ENCODE measurements around the gene CAGE1.

CAGE1 gene

DNA sequence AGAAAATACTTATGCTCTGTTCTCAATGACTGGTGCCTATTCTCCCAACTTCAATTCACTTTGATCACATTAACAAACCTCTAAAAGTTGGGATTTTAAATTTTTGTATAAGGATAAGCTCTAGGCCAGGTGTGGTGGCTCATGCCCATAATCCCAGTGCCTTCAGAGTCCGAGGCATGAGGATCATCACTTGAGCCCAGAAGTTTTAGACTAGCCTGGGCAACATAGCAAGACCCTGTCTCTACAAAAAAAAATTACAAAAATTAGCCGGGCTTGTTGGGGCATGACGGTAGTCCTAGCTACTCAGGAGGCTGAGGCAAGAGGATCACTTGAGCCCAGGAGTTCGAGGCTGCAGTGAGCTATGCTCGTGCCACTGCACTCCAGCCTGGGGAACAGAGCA is 80.5 kb downstream of the CAGE1 start:
- no peak for DNase-seq (ENCODE audit: low spot score)

GRCh38 chr6:7307533-7307932 is 82.0 kb downstream of the CAGE1 start:
- DNase-seq (ENCODE audit: low spot score): no peak

DNA sequence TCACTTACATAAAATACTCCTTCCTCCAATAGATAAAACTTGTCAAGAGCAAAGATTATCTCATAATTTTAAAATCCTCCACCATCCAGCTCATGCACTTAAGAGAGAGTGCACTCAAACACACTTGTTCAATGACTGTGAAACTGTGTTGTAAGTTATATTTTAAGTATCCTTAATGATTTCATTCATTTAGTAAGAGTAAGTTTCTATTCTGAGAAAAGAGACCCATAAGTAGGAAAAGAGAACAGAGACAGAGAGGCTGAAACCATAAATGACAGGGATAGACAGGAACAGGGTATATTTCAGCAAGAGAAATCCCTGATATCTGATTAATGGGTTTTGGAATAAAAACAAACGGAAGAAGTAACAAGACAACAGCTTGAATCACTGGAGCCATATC is 84.7 kb downstream of the CAGE1 start:
- no peak for DNase-seq (ENCODE audit: low spot score)

DNA sequence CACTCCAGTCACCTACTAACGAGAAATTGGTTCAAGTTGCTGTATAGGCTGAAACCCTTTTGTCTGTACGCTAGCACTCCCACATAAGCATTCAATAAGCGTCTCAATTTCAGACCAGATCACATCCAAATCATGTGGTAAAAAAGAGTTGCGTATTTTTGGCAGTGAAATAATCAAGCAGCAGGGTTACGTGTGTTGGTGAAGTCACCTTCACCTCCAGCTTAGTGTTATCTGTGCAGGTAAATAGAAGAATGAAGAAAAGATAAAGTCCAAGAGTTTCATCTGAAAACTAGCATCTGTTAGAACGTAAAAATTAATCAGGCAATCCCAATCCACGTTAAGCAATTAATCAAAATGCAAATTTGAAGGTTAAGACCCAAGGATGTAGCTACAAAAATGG is 87.8 kb downstream of the CAGE1 start:
- no peak for DNase-seq (ENCODE audit: low spot score)

DNA sequence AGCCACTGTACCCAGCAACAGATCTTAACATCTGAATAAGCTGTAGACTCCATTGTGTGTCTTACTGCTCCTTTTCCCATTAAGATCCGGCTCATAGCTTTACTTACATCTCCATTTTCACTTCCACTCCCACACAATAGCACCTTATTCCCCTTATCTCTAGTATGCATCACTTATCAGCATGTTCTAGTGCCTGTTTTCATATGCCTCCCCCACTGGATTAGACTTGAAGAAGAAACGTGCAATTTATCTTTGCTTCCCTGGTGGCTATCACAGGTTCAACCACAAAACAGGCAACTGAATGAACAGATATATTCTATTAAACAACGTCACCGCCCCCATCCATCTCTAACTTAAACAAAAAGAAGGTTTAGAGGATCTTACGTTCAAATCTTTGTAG is 88.6 kb downstream of the CAGE1 start:
- DNase-seq (ENCODE audit: low spot score): no peak

DNA sequence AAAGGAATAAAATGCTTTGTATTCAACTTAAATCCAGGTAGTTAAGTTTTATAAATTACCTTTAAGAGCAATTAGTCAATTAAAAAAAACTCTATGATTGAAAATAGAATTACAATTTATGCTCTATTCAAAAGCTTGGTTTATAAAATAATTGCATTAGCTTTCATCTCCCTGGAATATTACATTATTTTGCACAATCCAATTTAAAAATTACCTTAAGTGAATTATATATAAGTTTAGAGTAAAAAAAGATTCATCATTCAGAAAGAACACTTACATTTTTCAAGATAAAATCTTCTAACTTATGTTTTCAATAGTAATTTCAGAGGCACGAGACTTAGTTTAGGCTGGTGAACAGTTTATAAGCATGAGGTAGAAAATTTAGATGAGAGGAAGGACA is 91.4 kb downstream of the CAGE1 start:
- DNase-seq (ENCODE audit: low spot score): no peak

GRCh38 chr6:7296602-7297001 is 92.9 kb downstream of the CAGE1 start:
- DNase-seq (ENCODE audit: low spot score): no peak

DNA sequence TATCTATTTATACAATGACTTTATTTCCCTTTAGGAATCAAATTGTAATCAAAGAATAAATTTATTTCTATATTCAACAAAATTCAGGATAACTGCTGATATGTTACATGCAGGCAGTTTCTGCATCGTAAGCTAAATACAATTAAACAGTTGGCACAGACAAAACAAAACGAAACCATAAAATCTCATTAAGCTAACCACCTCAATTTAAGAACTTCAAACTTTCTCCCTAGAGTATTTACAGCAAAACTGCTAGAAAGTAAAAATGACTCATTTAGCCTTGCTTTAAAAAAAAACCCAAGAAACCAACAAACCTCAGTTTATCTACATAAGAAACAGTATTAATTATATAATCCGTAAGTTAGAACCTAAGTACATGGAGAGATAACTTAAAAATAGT is 93.6 kb downstream of the CAGE1 start:
- no peak for DNase-seq (ENCODE audit: low spot score)

GRCh38 chr6:7292596-7293255 is 96.8 kb downstream of the CAGE1 start:
- no peak for DNase-seq (ENCODE audit: low spot score)

DNA sequence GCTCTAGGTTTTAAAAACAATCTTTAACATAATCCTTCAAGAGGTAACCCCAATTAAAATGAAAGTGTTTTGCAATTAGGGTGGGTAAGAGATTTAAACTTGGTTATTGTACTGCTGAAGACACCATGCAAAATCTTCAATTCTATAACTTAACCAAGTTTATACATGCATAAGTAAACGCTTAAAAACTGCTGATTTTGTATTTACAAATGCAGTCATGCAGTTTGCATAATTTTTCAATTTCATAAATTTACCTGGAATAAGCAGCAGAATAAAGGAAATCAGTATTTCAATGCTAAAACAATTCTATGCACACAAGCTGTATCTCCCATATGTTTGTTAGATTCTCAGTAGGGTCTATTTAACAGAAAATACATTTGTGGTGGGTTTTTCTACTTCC is 99.5 kb downstream of the CAGE1 start:
- DNase-seq (ENCODE audit: low spot score): no peak

GRCh38 chr6:7285416-7285815 is 104.1 kb downstream of the CAGE1 start:
- DNase-seq (ENCODE audit: low spot score): no peak

GRCh38 chr6:7283676-7284075 is 105.9 kb downstream of the CAGE1 start:
- no peak for DNase-seq (ENCODE audit: low spot score)

GRCh38 chr6:7282097-7282906 is 107.2 kb downstream of the CAGE1 start:
- no peak for DNase-seq (ENCODE audit: low spot score)
